SK-N-SH treated with all-trans-retinoic acid at 6 μM for 48 hours (cell line): ENCODE results near the gene ADAMTS6.

Source experiments
- ATAC-seq: fragments of 200-7000 bp; cut with Tn5 transposase; 3 replicates; pipeline ENCODE4 v1.9.1; 2020; ENCODE audit warnings: mild to moderate bottlenecking, moderate library complexity
- ARNTL ChIP-seq: fragments of 450-650 bp; formaldehyde crosslinking; IDR thresholded peaks from 2 replicates; pipeline ENCODE4 v1.5.0; 2020; ENCODE audit warnings: low read depth, mild to moderate bottlenecking, moderate library complexity, borderline replicate concordance
- CSDC2 ChIP-seq: fragments of 250-450 bp; sonication (Bioruptor Pico); IDR thresholded peaks from 2 replicates; pipeline ENCODE4 v1.5.0; 2020; ENCODE audit warnings: mild to moderate bottlenecking, moderate library complexity
- ESRRG ChIP-seq: fragments of 250-450 bp; sonication (Bioruptor Pico); IDR thresholded peaks from 2 replicates; pipeline ENCODE4 v1.6.1; 2021; ENCODE audit warnings: mild to moderate bottlenecking
- ISL1 ChIP-seq: fragments of 250-450 bp; sonication (Bioruptor Pico); IDR thresholded peaks from 2 replicates; pipeline ENCODE4 v2.1.2; 2022; ENCODE audit warnings: mild to moderate bottlenecking, moderate library complexity
- OSR1 ChIP-seq: fragments of 250-450 bp; sonication (Bioruptor Pico); IDR thresholded peaks from 2 replicates; pipeline ENCODE4 v1.8.0; 2022; ENCODE audit warnings: moderate library complexity, mild to moderate bottlenecking, inconsistent platforms
- PPARA ChIP-seq: fragments of 250-450 bp; sonication (Bioruptor Pico); IDR thresholded peaks from 2 replicates; pipeline ENCODE4 v1.5.0; 2020; ENCODE audit warnings: mild to moderate bottlenecking, borderline replicate concordance
- RARB ChIP-seq: fragments of 250-450 bp; sonication (Bioruptor Pico); IDR thresholded peaks from 2 replicates; pipeline ENCODE4 v1.8.0; 2021; ENCODE audit warnings: mild to moderate bottlenecking, moderate library complexity
- SNAI2 ChIP-seq: fragments of 250-450 bp; sonication (Bioruptor Pico); IDR thresholded peaks from 2 replicates; pipeline ENCODE4 v1.5.0; 2020; ENCODE audit warnings: mild to moderate bottlenecking, moderate library complexity
- TCF4 ChIP-seq: fragments of 250-450 bp; sonication (Bioruptor Pico); IDR thresholded peaks from 2 replicates; pipeline ENCODE4 v1.8.0; 2021; ENCODE audit warnings: mild to moderate bottlenecking, moderate library complexity, borderline replicate concordance
- ZC3H10 ChIP-seq: fragments of 250-450 bp; sonication (Bioruptor Pico); IDR thresholded peaks from 2 replicates; pipeline ENCODE4 v1.5.1; 2021; ENCODE audit warnings: mild to moderate bottlenecking, moderate library complexity
- ZFP3 ChIP-seq: fragments of 250-450 bp; sonication (Bioruptor Pico); IDR thresholded peaks from 2 replicates; pipeline ENCODE4 v1.5.0; 2020; ENCODE audit warnings: mild to moderate bottlenecking, moderate library complexity
- ZFP30 ChIP-seq: fragments of 450-650 bp; formaldehyde crosslinking; IDR thresholded peaks from 2 replicates; pipeline ENCODE4 v1.5.0; 2022; ENCODE audit warnings: mild to moderate bottlenecking, moderate library complexity
- ZNF70 ChIP-seq: fragments of 450-650 bp; formaldehyde crosslinking; IDR thresholded peaks from 2 replicates; pipeline ENCODE4 v1.5.0; 2020; ENCODE audit warnings: mild to moderate bottlenecking, moderate library complexity
- ZNF8 ChIP-seq: fragments of 450-650 bp; formaldehyde crosslinking; IDR thresholded peaks from 2 replicates; pipeline ENCODE4 v1.5.0; 2020; ENCODE audit warnings: mild to moderate bottlenecking, moderate library complexity
- TF ChIP-seq, protein P1 (sequence below): fragments of 250-450 bp; sonication (Bioruptor Pico); IDR thresholded peaks from 2 replicates; pipeline ENCODE4 v1.8.0; 2020; ENCODE audit warnings: mild to moderate bottlenecking, moderate library complexity, borderline replicate concordance
- TF ChIP-seq, protein P2 (sequence below): fragments of 250-450 bp; sonication (Bioruptor Pico); IDR thresholded peaks from 2 replicates; pipeline ENCODE4 v1.8.0; 2021; ENCODE audit warnings: low read depth, mild to moderate bottlenecking, moderate library complexity, borderline replicate concordance
- TF ChIP-seq, protein P3 (sequence below): fragments of 250-450 bp; sonication (Bioruptor Pico); IDR thresholded peaks from 2 replicates; pipeline ENCODE4 v1.5.0; 2020; ENCODE audit warnings: mild to moderate bottlenecking, moderate library complexity
- TF ChIP-seq, protein P4 (sequence below): fragments of 250-450 bp; sonication (Bioruptor Pico); IDR thresholded peaks from 2 replicates; pipeline ENCODE4 v1.5.1; 2020; ENCODE audit warnings: low read depth, mild to moderate bottlenecking, moderate library complexity

The ADAMTS6 gene

DNA sequence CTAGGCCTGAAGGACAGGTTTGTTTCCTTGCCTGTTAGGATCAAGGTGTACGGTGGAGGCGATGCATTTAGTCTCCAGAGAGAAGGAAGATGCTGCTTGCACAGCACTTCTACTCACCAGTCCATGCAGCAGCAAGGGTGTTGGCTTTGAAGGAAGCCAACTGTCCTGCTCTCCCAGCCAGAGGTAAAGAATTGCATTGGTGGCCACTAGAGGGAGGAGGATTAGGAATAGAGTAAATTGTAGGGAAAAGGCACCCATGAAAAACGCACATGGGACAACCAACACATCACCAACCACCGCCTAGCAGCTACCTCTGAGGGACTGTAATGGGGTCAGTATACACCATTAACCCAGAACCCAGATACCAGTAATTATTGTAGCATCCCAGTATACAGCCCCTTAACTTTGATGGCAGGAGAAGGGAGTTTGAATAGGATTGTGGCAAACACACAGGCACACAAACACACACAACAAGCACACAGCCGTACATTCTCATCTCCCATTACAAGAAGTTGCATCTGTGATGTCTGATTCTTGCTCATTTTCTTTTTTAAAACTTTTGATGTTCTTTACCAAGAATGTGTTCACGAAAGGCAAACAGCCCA lies 267.7 kb downstream of the ADAMTS6 start:
- TF ChIP-seq, protein P1, sequence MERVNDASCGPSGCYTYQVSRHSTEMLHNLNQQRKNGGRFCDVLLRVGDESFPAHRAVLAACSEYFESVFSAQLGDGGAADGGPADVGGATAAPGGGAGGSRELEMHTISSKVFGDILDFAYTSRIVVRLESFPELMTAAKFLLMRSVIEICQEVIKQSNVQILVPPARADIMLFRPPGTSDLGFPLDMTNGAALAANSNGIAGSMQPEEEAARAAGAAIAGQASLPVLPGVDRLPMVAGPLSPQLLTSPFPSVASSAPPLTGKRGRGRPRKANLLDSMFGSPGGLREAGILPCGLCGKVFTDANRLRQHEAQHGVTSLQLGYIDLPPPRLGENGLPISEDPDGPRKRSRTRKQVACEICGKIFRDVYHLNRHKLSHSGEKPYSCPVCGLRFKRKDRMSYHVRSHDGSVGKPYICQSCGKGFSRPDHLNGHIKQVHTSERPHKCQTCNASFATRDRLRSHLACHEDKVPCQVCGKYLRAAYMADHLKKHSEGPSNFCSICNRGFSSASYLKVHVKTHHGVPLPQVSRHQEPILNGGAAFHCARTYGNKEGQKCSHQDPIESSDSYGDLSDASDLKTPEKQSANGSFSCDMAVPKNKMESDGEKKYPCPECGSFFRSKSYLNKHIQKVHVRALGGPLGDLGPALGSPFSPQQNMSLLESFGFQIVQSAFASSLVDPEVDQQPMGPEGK (CRISPR knock-in tag) = no peak
- no peak for TF ChIP-seq ESRRG
- no peak for TF ChIP-seq PPARA (CRISPR knock-in tag)
- TF ChIP-seq ARNTL (CRISPR knock-in tag) = no peak
- TF ChIP-seq OSR1 (CRISPR knock-in tag) = no peak
- no peak for TF ChIP-seq ZFP30 (CRISPR knock-in tag)
- TF ChIP-seq CSDC2 = no peak
- TF ChIP-seq, protein P2, sequence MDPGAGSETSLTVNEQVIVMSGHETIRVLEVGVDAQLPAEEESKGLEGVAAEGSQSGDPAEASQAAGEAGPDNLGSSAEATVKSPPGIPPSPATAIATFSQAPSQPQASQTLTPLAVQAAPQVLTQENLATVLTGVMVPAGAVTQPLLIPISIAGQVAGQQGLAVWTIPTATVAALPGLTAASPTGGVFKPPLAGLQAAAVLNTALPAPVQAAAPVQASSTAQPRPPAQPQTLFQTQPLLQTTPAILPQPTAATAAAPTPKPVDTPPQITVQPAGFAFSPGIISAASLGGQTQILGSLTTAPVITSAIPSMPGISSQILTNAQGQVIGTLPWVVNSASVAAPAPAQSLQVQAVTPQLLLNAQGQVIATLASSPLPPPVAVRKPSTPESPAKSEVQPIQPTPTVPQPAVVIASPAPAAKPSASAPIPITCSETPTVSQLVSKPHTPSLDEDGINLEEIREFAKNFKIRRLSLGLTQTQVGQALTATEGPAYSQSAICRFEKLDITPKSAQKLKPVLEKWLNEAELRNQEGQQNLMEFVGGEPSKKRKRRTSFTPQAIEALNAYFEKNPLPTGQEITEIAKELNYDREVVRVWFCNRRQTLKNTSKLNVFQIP (CRISPR knock-in tag) = no peak
- TF ChIP-seq, protein P3, sequence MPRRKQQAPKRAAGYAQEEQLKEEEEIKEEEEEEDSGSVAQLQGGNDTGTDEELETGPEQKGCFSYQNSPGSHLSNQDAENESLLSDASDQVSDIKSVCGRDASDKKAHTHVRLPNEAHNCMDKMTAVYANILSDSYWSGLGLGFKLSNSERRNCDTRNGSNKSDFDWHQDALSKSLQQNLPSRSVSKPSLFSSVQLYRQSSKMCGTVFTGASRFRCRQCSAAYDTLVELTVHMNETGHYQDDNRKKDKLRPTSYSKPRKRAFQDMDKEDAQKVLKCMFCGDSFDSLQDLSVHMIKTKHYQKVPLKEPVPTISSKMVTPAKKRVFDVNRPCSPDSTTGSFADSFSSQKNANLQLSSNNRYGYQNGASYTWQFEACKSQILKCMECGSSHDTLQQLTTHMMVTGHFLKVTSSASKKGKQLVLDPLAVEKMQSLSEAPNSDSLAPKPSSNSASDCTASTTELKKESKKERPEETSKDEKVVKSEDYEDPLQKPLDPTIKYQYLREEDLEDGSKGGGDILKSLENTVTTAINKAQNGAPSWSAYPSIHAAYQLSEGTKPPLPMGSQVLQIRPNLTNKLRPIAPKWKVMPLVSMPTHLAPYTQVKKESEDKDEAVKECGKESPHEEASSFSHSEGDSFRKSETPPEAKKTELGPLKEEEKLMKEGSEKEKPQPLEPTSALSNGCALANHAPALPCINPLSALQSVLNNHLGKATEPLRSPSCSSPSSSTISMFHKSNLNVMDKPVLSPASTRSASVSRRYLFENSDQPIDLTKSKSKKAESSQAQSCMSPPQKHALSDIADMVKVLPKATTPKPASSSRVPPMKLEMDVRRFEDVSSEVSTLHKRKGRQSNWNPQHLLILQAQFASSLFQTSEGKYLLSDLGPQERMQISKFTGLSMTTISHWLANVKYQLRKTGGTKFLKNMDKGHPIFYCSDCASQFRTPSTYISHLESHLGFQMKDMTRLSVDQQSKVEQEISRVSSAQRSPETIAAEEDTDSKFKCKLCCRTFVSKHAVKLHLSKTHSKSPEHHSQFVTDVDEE (CRISPR knock-in tag) = no peak
- TF ChIP-seq ZNF70 (CRISPR knock-in tag) = no peak
- no peak for TF ChIP-seq TCF4 (CRISPR knock-in tag)
- no peak for TF ChIP-seq SNAI2 (CRISPR knock-in tag)
- TF ChIP-seq, protein P4, sequence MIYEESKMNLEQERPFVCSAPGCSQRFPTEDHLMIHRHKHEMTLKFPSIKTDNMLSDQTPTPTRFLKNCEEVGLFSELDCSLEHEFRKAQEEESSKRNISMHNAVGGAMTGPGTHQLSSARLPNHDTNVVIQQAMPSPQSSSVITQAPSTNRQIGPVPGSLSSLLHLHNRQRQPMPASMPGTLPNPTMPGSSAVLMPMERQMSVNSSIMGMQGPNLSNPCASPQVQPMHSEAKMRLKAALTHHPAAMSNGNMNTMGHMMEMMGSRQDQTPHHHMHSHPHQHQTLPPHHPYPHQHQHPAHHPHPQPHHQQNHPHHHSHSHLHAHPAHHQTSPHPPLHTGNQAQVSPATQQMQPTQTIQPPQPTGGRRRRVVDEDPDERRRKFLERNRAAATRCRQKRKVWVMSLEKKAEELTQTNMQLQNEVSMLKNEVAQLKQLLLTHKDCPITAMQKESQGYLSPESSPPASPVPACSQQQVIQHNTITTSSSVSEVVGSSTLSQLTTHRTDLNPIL = no peak
- TF ChIP-seq RARB (CRISPR knock-in tag) = no peak
- no peak for TF ChIP-seq ZC3H10
- peak; percentile 48; the same call in 2 of the 3 replicates for ATAC-seq

DNA sequence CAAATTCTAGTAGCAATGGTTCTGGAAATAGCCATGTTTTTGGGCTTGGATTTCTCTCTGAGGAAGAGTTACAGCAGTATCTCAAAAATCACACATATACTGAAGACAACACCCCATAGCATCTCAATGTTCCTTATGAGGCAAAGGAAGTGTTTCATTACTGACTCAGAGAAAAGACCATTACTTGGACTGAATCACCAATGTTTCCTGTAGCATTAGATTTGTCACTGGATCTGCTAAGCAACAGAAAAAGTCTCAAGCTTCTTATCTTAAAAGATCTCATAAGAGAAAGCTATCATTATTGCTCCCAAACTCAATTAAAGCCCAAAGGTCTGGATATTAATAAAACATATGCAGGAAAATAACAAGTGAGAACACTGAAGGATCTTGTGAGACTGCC lies 272.4 kb downstream of the ADAMTS6 start:
- TF ChIP-seq ISL1 (CRISPR knock-in tag) (peak; percentile 63), ZFP3 (CRISPR knock-in tag) (peak; percentile 85; the same call in 1 of the 2 replicates), ARNTL (CRISPR knock-in tag) (no peak)
- TF ChIP-seq, protein P3 (CRISPR knock-in tag) = no peak
- ATAC-seq = peak; percentile 94

DNA sequence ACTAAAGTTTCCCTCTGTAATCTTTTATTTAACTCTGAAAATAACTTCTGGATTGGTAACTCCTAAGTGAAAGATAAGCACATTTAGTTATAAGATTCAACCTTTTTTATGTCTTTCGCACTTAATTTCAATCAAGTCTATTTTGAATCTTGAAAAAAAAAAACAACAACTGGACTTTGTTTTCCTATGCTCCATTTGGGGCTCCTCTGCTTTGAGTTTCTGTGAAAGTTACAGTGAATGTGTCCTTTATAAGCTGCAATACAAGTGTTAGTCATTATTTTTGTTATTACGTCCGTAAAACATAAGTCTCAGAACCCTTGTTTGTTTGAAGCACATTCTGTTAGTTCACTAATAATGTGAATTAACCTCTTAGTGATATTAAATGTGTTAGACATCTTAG lies 276.8 kb downstream of the ADAMTS6 start:
- ATAC-seq = no peak
- TF ChIP-seq ZNF70 (CRISPR knock-in tag) (no peak), ISL1 (CRISPR knock-in tag) (no peak), PPARA (CRISPR knock-in tag) (no peak), RARB (CRISPR knock-in tag) (no peak), ZNF8 (CRISPR knock-in tag) (no peak), ZC3H10 (no peak)
